H9 (cell line): ENCODE data around the gene ADAMTSL2. TPM values are rescaled to one million over a fixed set of nuclear protein-coding genes. Genes with fewer than 3 reads are reported as not detected.

ENCODE experiments used
- DNase-seq: peaks from one replicate; pipeline ENCODE4 v3.0.0-alpha.2; 2017
- H2AFZ ChIP-seq: one replicate; pipeline ENCODE4 v1.6.1; 2013; ENCODE audit warnings: mild to moderate bottlenecking, low read length, control low read depth, moderate library complexity
- H2AK5ac ChIP-seq: 2 replicates; pipeline ENCODE4 v1.6.1; 2013; ENCODE audit warnings: low read length, control low read depth, mixed read lengths; ENCODE audit not compliant: insufficient read length
- H2BK120ac ChIP-seq: one replicate; pipeline ENCODE4 v1.6.1; 2013; ENCODE audit warnings: low read depth, mild to moderate bottlenecking, low read length, control low read depth, inconsistent platforms; ENCODE audit not compliant: poor library complexity, severe bottlenecking
- H2BK12ac ChIP-seq: 2 replicates; pipeline ENCODE4 v1.6.1; 2013; ENCODE audit warnings: low read length, control low read depth, mixed read lengths, low read depth; ENCODE audit not compliant: insufficient read length
- H2BK15ac ChIP-seq: 2 replicates; pipeline ENCODE4 v1.6.1; 2013; ENCODE audit warnings: low read depth, low read length, control low read depth
- H2BK20ac ChIP-seq: one replicate; pipeline ENCODE4 v1.6.1; 2013; ENCODE audit warnings: low read depth, mild to moderate bottlenecking, low read length, control low read depth, inconsistent platforms; ENCODE audit not compliant: poor library complexity, severe bottlenecking
- H2BK5ac ChIP-seq: 2 replicates; pipeline ENCODE4 v1.6.1; 2013; ENCODE audit warnings: low read length, control low read depth, mixed read lengths; ENCODE audit not compliant: insufficient read length
- H3K14ac ChIP-seq: 2 replicates; pipeline ENCODE4 v1.6.1; 2013; ENCODE audit warnings: low read length, control low read depth; ENCODE audit not compliant: insufficient read depth
- H3K18ac ChIP-seq: 2 replicates; pipeline ENCODE4 v1.6.1; 2013; ENCODE audit warnings: low read depth, mild to moderate bottlenecking, mixed read lengths, low read length, control low read depth; ENCODE audit not compliant: insufficient read length
- H3K23ac ChIP-seq: 2 replicates; pipeline ENCODE4 v1.6.1; 2013; ENCODE audit warnings: low read length, control low read depth, mixed read lengths, low read depth; ENCODE audit not compliant: insufficient read length
- H3K23me2 ChIP-seq: 2 replicates; pipeline ENCODE4 v1.6.1; 2013; ENCODE audit warnings: low read depth, mild to moderate bottlenecking, mixed read lengths, low read length, control low read depth; ENCODE audit not compliant: insufficient read length, poor library complexity, severe bottlenecking
- H3K27ac ChIP-seq: 2 replicates; pipeline ENCODE4 v1.5.1; 2013; ENCODE audit warnings: low read length, control low read depth, mixed read lengths, low read depth; ENCODE audit not compliant: insufficient read length
- H3K27me3 ChIP-seq: 2 replicates; pipeline ENCODE4 v1.6.1; 2013; ENCODE audit warnings: low read length, control low read depth, inconsistent platforms; ENCODE audit not compliant: insufficient read depth
- H3K4ac ChIP-seq: 2 replicates; pipeline ENCODE4 v1.6.1; 2013; ENCODE audit warnings: low read depth, mild to moderate bottlenecking, control low read depth, inconsistent platforms, low read length, moderate library complexity
- H3K4me1 ChIP-seq: 2 replicates; pipeline ENCODE4 v1.6.1; 2013; ENCODE audit warnings: low read length, control low read depth, inconsistent platforms; ENCODE audit not compliant: insufficient read depth
- H3K4me2 ChIP-seq: 2 replicates; pipeline ENCODE4 v1.6.1; 2013; ENCODE audit warnings: low read length, control low read depth, mixed read lengths; ENCODE audit not compliant: insufficient read length, insufficient read depth
- H3K56ac ChIP-seq: 2 replicates; pipeline ENCODE4 v1.6.1; 2013; ENCODE audit warnings: low read depth, mild to moderate bottlenecking, mixed read lengths, low read length, control low read depth; ENCODE audit not compliant: insufficient read length
- H3K79me1 ChIP-seq: 2 replicates; pipeline ENCODE4 v1.6.1; 2013; ENCODE audit warnings: low read depth, mild to moderate bottlenecking, moderate library complexity, low read length, control low read depth, inconsistent platforms; ENCODE audit not compliant: insufficient read depth, poor library complexity, severe bottlenecking
- H3K79me2 ChIP-seq: 2 replicates; pipeline ENCODE4 v1.6.1; 2013; ENCODE audit warnings: low read length, control low read depth, inconsistent platforms; ENCODE audit not compliant: insufficient read depth
- H3K9ac ChIP-seq: 2 replicates; pipeline ENCODE4 v1.6.1; 2013; ENCODE audit warnings: low read length, control low read depth, mixed read lengths; ENCODE audit not compliant: insufficient read length; ENCODE audit errors: extremely low read depth
- H3K9me3 ChIP-seq: one replicate; pipeline ENCODE4 v1.6.1; 2013; ENCODE audit warnings: low read depth, low read length, inconsistent platforms; ENCODE audit not compliant: control insufficient read depth
- H3T11ph ChIP-seq: one replicate; pipeline ENCODE4 v1.6.1; 2013; ENCODE audit warnings: mild to moderate bottlenecking, low read length, control low read depth, inconsistent platforms
- H4K20me1 ChIP-seq: one replicate; pipeline ENCODE4 v1.6.1; 2013; ENCODE audit not compliant: control insufficient read depth, insufficient read length, insufficient read depth
- H4K5ac ChIP-seq: 2 replicates; pipeline ENCODE4 v1.6.1; 2013; ENCODE audit warnings: low read depth, mild to moderate bottlenecking, mixed read lengths, low read length, control low read depth; ENCODE audit not compliant: insufficient read length
- H4K8ac ChIP-seq: replicated peaks from 2 replicates; pipeline ENCODE4 v1.6.1; 2013; ENCODE audit warnings: low read length, control low read depth, mixed read lengths, low read depth; ENCODE audit not compliant: insufficient read length
- H4K91ac ChIP-seq: 2 replicates; pipeline ENCODE4 v1.6.1; 2013; ENCODE audit warnings: low read depth, mild to moderate bottlenecking, moderate library complexity, mixed read lengths, low read length, control low read depth; ENCODE audit not compliant: insufficient read length
- H3K27ac Mint-ChIP-seq, 3 experiments: 2 replicates in 2 of 3; 3 replicates in 1 of 3; pipeline ENCODE4 v1.8.0; 2020 to 2021; ENCODE audit warnings: mixed read lengths in 3 of 3, mild to moderate bottlenecking in 1 of 3, moderate library complexity in 1 of 3
- H3K27me3 Mint-ChIP-seq: 2 replicates; pipeline ENCODE4 v1.8.0; 2021; ENCODE audit warnings: low read depth, mild to moderate bottlenecking, moderate library complexity, mixed read lengths
- H3K36me3 Mint-ChIP-seq, 3 experiments: 2 replicates in 2 of 3; 3 replicates in 1 of 3; pipeline ENCODE4 v1.8.0; 2020 to 2021; ENCODE audit warnings: low read depth in 3 of 3, mixed read lengths in 3 of 3; ENCODE audit not compliant: insufficient read depth in 1 of 3
- H3K4me1 Mint-ChIP-seq, 2 experiments: 2 replicates each; pipeline ENCODE4 v1.8.0; 2020; ENCODE audit warnings: mixed read lengths in 2 of 2
- H3K4me3 Mint-ChIP-seq, 2 experiments: 2 replicates in 1 of 2; 3 replicates in 1 of 2; pipeline ENCODE4 v1.8.0; 2020 to 2021; ENCODE audit warnings: mild to moderate bottlenecking in 2 of 2, mixed read lengths in 2 of 2, moderate library complexity in 1 of 2
- H3K9me3 Mint-ChIP-seq, 2 experiments: 2 replicates in 1 of 2; 3 replicates in 1 of 2; pipeline ENCODE4 v1.8.0; 2020; ENCODE audit warnings: mild to moderate bottlenecking in 2 of 2, mixed read lengths in 2 of 2, moderate library complexity in 1 of 2
- CTCF ChIP-seq: fragments of 200-600 bp; sonication (generic); conservative IDR thresholded peaks from 3 replicates; pipeline ENCODE4 v1.8.0; 2021; ENCODE audit warnings: antibody characterized with exemption, mild to moderate bottlenecking
- WGBS: extraction: QIAGEN DNeasy Blood & Tissue Kit; methylation state at CpG from one replicate; pipeline ENCODE4 v1.1.7; 2013; ENCODE audit warnings: missing lambda C conversion rate, low lambda C conversion rate, mixed read lengths; ENCODE audit not compliant: insufficient read length; ENCODE audit errors: extremely low coverage; 5-methylcytosine and 5-hydroxymethylcytosine counted together
- total RNA-seq: library from RNA; stranded (reverse); gene quantifications from 2 replicates; pipeline ENCODE4 v1.2.1, GENCODE V29; 2021

ADAMTSL2 gene
- total RNA-seq, 1 experiment from 2014 or later: 0.61 TPM

- H3K4me2 ChIP-seq: no peak overlapping the region
- H3K56ac ChIP-seq: no peak overlapping the region
- H3K79me1 ChIP-seq: no peaks in the 10 kb centered on the region
- H4K91ac ChIP-seq: no peak overlapping the region
- Mint-ChIP-seq H3K27ac (no peak overlapping the region), H3K9me3 (peaks cover 20 to 23% of the 10 kb centered on the region in 2 experiments), H3K4me3 (no peak overlapping the region), H3K4me1 (peaks cover 0 to 2% of the 10 kb centered on the region in 2 experiments; a peak in 1 of 4 replicates), H3K27me3 (peaks cover 21% of the 10 kb centered on the region), H3K36me3 (peaks cover 5 to 13% (median 10%) of the 10 kb centered on the region in 3 experiments; a peak in 6 of 7 replicates)
- H4K8ac ChIP-seq: no peak overlapping the region
- H2AFZ ChIP-seq: no peak overlapping the region
- no peak overlapping the region for H2BK20ac ChIP-seq
- no peak overlapping the region for H3K27ac ChIP-seq
- no peaks in the 10 kb centered on the region for H4K20me1 ChIP-seq
- no peak overlapping the region for H3K23ac ChIP-seq
- H3K27me3 ChIP-seq: no peaks in the 10 kb centered on the region
- H3K9me3 ChIP-seq: peaks cover 4% of the 10 kb centered on the region
- H2BK12ac ChIP-seq: no peak overlapping the region
- no peak overlapping the region for H2BK120ac ChIP-seq
- no CpG with 5 or more reads among the region's 17 CpGs for WGBS
- no peak overlapping the region for H3K18ac ChIP-seq
- no peak overlapping the region for H2AK5ac ChIP-seq
- no peak overlapping the region for H4K5ac ChIP-seq
- H2BK5ac ChIP-seq: no peak overlapping the region
- no peak overlapping the region for H2BK15ac ChIP-seq
- no peak overlapping the region for H3T11ph ChIP-seq
- no peak overlapping the region for H3K4ac ChIP-seq
- DNase-seq: no peak
- H3K23me2 ChIP-seq: no peaks in the 10 kb centered on the region
- peak; percentile 44; the same call in 2 of the 3 replicates for TF ChIP-seq CTCF
- no peak overlapping the region for H3K14ac ChIP-seq
- no peaks in the 10 kb centered on the region for H3K79me2 ChIP-seq
- no peak overlapping the region for H3K9ac ChIP-seq
- no peaks in the 10 kb centered on the region for H3K4me1 ChIP-seq
Observed at GRCh38 chr9:133592731-133593409, 58.4 kb downstream of the ADAMTSL2 start.
